Hepatocyte (in vitro differentiated cells): ENCODE measurements around the gene VASH1.

ENCODE experiments used
- EZH2 ChIP-seq: fragments of 200-600 bp; sonication (generic); IDR thresholded peaks from 2 replicates; pipeline ENCODE4 v1.6.1; 2016; ENCODE audit warnings: antibody characterized with exemption, mild to moderate bottlenecking, borderline replicate concordance
- EZH2phosphoT487 ChIP-seq: fragments of 200-600 bp; sonication (generic); IDR thresholded peaks from one replicate; pipeline ENCODE4 v1.6.1; 2018; ENCODE audit warnings: antibody characterized with exemption, mild to moderate bottlenecking, low read depth, moderate library complexity; ENCODE audit not compliant: unreplicated experiment, severe bottlenecking
- TF ChIP-seq, protein P1 (sequence below): fragments of 200-600 bp; sonication (generic); IDR thresholded peaks from 2 replicates; pipeline ENCODE4 v1.5.1; 2016; ENCODE audit warnings: antibody characterized with exemption, mild to moderate bottlenecking; ENCODE audit not compliant: poor library complexity

DNA sequence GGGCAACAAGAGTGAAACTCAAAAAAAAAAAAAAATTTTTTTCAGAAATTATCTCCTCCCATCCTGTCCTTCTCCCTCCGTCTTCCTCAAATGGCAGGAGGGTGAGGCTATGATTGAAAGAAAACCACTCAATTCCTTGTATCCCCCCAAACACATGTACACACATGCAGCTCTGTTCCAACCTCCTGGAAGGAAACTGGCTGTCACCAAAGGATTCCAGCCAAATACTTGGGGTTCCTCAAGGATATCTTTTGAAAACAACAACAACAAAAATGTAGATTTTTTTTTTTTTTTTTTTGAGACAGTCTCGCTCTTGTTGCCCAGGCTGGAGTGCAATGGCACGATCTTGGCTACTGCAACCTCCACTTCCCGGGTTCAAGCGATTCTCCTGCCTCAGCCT lies 46.8 kb upstream of the VASH1 start:
- TF ChIP-seq, protein P1, sequence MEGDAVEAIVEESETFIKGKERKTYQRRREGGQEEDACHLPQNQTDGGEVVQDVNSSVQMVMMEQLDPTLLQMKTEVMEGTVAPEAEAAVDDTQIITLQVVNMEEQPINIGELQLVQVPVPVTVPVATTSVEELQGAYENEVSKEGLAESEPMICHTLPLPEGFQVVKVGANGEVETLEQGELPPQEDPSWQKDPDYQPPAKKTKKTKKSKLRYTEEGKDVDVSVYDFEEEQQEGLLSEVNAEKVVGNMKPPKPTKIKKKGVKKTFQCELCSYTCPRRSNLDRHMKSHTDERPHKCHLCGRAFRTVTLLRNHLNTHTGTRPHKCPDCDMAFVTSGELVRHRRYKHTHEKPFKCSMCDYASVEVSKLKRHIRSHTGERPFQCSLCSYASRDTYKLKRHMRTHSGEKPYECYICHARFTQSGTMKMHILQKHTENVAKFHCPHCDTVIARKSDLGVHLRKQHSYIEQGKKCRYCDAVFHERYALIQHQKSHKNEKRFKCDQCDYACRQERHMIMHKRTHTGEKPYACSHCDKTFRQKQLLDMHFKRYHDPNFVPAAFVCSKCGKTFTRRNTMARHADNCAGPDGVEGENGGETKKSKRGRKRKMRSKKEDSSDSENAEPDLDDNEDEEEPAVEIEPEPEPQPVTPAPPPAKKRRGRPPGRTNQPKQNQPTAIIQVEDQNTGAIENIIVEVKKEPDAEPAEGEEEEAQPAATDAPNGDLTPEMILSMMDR, result no peak
- TF ChIP-seq EZH2 (no peak), EZH2phosphoT487 (no peak)
